SKM-1 treated with dmso at 0.1 percent for 144 hours (cell line): Measurements from ENCODE around the gene CCNJL.
"Not testable (repeated sequence)": the region's sequence is repeated elsewhere in the genome, so short reads cannot be mapped to it uniquely, and the experiment has no call there.

Source experiments
- DNase-seq: peaks from one replicate; lab custom pipeline; 2025; ENCODE audit not compliant: unreplicated experiment; lab: John Stamatoyannopoulos, UW

Gene CCNJL, protein sequence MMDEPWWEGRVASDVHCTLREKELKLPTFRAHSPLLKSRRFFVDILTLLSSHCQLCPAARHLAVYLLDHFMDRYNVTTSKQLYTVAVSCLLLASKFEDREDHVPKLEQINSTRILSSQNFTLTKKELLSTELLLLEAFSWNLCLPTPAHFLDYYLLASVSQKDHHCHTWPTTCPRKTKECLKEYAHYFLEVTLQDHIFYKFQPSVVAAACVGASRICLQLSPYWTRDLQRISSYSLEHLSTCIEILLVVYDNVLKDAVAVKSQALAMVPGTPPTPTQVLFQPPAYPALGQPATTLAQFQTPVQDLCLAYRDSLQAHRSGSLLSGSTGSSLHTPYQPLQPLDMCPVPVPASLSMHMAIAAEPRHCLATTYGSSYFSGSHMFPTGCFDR

DNA sequence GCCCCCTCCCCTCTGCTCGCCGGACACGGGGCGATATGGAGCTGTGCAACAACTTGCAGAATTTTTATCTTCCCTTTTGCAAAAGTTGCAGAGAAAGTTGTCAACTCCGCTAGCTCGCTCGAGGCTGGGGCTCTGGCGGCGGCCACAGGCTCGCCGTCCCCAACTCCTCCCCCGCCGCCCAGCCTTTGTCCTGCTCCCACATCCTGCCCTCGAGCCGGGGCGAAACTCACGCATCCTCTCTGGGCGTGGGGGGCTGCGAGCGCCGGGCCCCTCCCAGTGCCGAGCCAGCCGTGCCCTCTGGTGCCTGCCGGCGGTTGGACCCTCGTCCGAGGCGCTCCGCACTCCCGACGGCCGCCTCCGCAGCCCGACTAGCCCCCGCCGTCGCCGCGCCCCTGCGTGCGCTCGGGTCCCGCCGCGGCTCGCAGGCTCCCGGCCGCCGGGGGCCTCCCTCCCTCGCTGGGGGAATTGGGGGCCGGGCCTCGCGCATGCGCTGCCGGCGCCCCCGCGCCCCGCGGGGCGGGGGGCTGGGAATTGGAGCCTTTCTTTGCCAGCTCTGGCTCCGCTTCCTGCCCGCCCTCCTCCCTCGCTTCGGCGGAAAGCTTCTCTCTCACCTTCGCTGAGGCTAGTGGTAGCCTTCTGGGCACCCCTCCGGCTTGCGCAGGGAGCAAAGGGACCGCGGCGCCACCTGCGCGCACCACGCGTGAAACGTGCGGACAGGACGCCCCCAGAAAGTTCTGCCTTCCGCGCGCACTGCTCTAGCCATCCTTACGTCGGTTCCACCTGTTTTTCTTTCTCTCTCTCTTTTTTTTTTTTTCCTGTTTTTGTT lies at the start of gene CCNJL:
TSS of gene CCNJL (minus strand) at position 431 of the 826 bp plus-strand sequence. CDS start 641 bp downstream, outside the sequence.
- peak; percentile 27 for DNase-seq

DNA sequence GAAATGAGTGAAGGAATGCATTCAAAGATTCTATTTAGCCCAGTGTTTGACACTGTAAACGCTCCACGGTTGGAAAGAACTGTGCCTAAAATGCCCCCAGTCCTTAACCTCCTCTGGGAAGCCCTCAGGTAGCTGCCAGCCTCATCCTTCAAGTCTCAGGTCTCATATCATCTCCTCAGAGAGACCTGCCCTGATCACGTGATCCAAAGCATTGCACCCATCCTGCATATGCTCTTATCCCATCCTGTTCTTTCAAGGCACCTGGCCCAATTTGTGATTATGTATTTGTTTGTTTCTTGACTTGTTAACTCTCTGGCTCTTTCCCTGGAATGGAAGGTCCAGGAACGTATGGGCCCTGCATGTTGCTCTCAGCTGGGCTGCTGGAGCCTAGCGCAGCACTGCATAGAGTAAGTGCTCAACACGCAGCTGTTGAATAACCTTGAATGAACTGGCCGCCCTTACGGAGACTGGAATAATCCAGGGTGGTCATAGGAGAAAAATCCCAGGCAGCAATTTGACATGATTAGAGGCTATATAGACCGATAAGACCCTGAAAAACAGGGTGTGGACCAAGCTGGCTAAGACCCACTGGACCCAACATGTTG lies 49.4 kb upstream of the CCNJL start:
- no peak for DNase-seq

DNA sequence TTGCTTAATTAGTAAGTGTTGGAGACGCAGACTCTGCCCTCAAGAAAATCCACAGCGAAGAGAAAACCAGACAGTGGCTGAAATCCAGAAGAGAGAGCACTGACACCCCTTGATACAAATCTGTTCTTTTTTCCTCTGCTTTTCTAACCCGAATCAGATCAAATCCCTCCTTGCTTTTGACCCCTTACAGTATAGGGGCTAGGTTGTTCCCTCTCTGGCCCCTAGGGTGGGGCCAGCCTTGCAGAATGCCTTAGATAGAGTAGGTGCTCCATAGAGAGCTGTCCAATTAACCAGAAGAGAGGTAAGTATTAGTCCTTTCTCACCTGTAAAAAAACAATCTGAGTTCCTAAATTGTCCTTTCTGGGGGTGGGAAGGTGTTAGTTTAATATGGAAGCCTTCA lies 47.9 kb upstream of the CCNJL start:
- no peak for DNase-seq

DNA sequence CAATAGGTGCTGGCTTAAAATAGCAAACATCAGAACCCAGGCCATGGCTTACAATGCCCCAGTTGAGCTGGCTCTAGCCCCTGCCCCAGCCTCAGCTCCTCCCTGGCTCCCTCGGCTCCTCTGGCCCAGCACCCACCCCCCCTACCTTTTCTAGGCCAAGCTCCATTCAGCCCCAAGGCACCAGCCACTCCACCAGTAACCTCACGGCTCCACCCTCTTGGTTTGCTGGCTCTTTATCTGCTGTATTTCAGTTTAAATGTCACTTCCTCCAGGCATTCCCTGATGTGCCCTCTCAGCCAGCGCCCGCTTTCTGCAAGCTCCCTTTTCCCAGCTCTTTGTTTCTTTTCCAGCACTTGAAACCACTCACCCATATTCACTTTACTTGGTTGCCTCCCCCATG lies 47.5 kb upstream of the CCNJL start:
- DNase-seq, result no peak

DNA sequence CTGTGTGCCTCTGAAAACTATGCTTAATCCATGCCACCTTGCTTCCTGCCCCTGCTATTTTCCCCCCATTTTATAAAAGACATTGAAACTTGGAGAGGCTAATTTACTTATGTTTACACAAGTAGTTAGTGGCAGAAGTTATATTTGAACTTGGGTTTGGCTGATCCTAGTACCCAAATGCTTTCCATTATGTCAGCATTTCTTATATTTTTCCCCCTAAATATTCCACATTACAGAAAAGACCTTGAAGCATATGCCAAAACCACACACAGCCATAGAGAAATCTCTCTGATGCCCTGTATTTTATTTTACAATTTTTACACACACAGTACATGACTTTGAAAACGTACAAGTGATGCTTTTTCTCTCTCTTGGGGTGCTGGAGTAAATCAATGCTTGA lies 46.9 kb upstream of the CCNJL start:
- DNase-seq, result no peak

DNA sequence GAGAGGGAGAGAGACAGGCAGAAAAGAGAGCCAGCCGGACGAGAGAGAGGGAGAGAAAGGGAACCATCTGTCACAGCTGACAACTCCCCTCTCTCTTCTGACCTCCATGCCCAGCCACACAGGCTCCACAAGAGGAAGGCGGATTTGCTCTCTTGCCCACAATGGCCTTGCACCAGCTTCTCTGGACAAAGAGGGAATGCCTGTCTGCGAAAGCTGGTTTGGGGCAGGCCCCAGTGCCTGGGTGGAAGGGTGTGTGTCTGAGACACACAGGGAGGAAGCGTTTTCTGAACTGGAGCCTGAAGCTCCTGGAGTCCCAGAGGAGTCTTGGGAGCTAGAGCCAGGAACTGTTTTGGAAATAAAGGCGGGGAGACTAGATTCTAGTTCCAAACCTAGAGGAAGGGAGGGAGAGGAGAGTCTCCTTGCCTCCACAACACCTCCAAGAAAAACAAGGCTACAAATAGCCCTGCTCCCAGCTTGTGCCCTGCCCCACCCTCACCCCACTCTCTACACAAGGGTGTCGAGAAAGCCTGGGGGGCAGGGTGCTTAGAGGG lies 45.6 kb upstream of the CCNJL start:
- DNase-seq, result no peak

DNA sequence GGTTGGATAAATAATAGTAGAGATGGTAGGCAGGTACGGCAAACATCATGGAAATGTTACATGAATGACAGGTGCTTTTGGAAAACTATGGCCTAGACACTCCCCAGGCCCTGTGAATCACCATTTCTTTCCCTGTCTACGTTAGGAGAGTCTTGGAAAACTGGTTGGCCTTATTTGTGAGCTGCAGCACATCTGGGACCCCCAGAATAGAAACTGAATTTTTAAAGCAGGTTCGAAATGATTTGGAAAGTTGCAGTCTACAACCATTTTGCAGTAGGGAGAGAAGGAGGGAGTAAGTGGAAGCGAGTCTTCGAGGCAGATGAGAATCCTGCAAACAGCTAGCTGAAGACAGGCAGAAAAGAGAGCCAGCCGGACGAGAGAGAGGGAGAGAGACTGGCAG lies 45.0 kb upstream of the CCNJL start:
- no peak for DNase-seq

DNA sequence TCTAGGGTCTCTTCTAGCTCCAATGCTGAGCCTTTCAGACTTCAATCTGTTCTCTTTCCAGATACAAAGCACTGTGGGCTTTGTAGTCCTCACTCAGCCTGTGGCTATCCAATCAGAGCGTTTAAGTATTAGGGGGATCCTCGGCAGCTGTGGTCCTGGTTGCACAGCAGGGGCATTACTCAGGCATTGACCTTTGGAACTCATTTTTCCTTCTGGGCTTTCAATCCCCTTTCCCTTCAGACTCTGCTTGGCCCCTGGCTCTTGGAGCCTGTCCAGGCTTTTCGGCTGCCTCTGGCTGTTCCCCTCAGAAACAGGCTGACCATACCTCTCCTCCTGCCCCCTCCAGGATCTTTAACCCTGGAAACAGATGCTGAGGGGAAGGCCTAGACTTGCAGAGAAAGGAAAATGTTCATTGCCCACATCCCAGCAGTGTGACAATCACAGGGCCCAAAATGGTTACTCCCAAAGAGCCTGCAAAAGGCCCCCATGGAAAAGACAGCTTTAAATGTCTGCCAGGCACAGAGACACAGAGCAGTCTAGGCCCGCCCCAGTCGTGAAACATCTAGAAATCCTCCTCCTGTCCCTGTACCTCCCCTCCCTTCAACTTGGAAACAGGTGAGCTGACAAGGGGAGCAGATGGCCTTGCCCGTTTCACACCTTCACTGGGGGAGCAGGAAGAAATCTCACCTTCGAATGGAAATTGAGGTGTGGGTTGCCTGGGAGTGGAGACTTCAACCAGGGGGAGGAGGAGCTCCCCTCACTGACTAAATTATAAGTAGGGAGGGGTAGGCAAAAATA lies 44.4 kb upstream of the CCNJL start:
- no peak for DNase-seq

DNA sequence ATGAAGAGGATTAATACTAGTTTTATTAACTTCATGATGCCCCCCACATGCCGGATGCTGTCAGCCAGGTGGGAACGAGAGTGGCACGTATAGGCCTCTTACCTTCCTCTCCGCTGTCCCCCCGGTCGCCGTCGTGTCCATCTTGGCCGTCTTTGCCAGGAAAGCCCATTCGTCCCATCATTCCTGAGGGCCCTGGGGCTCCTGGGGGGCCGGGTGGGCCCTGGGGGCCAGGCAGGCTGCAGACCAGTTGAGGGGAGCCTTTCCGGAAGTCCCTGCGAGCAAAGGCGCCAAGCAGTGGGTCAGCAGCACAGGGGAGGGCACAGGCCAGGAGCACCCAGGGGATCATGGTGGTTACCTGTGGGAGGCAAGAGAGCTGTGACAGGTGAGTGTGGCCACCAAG lies 42.3 kb upstream of the CCNJL start:
- DNase-seq, result no peak

DNA sequence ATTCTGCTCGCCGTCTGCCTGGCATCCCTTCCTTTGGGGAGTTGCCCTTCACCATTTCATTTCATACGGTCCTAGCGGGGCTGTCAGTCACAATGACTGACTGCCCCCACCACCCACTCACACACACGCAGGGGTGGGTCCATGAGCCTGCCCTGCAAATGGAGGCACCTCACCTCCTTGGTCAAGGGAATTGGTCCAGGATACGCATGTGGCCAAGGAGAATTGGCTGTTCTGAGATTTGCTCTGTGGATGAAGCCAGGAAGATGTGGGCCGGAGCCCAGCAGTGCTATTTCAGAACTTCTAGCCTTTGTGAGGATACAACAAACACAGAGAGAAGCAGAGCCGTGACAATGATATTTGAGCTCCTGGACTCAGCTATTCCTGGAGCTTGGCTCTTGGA lies 41.0 kb upstream of the CCNJL start:
- DNase-seq, result no peak

DNA sequence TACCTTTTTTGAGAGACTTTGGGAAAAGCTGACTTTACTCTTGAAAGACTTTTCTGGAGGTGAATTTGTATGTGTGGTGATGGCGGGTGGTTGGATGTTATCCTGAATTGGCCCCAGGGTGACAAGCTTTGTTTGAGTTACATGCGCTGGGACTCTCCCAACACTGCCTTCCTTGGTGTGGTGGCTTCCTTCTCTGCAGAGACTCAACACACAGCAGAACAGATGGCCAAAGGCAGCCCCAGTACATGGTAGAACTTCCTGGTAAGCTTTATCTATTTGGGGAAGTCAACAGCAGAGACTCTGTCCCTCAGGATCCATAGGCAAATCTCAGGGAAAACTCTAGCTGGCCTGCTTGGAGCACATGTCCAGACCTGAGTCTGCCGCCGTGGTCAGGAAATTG lies 39.9 kb upstream of the CCNJL start:
- DNase-seq, result no peak

DNA sequence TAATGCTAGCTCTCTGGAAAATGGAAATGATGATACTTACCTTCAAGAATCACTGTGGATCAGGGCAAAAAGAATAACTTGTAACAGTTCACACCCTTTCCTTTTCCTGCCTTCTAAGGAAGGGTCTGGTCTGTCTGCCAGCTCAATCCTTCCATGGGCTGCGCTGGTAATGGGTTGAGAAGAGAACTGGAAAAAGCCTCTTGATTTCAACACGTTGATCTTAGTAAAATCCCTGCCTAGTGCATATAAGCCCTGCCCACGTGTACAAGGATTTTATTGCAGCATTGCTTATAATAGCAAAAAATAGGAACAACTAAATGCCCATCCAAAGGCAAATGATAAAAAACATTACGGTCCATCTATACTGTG lies 37.6 kb upstream of the CCNJL start:
- DNase-seq, result no peak

DNA sequence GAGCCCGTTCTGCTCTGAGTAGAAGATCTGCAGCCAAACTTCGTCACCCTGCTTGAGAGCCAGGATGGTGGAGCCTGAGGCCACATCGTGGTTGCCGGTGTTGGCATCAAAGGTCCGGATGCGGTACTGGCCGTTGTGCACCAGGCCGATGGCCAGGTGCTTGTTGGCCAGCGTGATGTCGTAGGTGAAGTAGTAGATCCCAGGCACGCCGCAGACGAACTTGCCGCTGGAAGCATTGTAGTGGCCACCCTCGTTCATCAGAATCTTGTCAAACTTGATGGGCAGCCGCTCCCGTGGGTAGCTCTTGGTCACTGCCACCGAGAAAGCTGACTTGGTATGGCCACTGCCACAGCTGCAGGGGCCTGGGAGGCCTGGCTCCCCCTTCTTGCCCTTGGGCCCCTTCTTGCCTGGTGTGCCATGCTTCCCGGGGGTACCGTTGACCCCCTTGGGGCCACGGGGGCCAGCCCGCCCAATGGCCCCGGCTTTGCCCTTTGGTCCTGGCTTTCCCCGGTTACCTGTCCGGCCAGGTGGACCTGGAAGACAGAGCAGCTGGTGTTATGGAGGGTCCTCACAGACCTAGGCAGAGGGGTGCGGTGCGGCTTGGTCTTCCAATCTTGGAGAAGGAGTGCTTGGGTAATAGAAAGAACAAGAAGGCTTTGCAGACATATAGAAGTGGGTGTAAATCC lies 37.0 kb upstream of the CCNJL start:
- DNase-seq, result no peak

DNA sequence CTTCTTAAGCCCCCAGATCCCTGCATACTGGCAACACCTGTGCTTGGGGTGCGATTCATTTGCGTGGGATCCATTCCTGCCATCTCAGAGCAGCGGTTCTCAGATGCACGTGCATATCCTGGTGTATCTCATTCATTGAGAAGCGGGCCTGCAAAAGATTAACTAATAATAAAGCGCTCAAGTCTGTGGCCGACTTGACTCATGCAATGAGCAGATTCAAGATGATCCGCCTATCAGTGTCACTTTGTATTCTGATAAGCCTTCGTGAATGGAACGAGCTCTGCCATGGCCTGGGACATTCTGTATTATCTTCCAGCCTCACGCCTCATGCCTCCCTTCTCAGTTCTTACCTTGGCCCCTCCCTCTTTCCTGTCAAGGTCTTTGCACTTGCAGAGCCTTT lies 35.7 kb upstream of the CCNJL start:
- DNase-seq, result no peak

DNA sequence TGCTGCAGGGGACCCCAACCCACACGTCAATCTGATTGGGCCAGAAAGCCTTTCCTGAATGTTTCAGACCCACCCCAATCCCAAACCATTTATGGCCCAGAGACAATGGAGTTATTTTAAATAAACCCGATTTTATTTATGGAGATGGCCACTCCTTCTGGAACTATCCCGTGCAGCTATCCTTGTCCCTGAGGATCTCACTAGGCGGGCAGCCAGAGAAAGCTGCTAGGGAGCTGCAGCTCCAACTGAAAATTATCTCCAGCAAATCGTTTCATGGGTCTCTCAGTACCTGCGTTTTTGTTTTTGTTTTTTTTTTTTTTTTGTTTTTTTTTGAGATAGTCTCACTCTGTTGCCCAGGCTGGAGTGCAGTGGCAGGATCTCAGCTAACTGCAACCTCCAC lies 35.1 kb upstream of the CCNJL start:
- DNase-seq, result no peak

DNA sequence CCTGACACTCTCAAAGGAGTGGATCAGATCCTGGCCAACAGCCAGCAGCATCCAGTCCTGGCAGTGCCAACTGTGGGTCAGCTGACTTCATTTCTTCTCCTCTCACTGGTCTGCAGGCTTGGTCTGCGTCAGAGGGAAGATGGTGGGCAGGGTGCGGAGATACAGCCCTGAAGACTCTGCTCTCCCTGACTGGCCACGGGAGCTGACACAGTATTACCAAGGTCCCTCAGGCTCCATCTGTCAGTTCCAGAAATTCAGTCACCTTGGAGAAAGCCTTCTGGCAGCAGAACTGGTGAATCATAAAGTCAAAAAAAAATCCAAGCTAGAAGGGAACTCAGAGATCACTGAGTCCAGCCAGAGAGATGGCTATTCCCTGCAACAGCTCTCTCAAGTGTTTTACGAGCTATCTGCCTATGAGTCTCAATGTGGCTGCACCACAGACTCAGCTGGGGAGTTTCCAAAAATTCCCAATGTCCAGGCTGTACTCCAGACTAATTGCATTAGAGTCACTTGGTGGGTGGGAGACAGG lies 30.1 kb upstream of the CCNJL start:
- DNase-seq, result no peak

DNA sequence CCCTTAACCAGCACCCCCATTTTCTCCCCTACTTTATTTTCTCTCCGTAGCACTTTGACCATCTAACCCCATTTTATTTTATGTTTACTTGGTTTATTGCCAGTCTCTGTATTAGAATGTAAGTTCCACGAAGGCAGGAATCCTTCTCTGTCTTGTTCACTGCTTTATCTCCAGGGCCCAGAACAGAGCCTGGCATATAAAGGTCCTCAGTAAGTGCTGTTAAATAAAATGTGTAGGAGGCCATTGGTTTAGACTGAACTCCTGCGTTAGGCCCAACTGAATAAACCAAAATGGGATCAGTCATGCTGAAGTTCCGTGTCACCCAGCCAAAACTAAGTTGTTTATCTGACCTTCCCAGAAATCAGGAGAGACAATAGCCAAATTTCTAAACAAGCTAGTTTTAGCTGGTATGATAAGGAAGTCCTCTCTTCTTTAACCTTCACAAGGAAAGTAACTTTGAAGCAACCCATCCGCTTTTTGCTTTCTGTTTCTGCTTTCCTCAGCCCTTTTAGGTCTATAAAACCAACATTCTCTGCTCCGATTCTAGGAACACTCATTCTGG lies 29.0 kb upstream of the CCNJL start:
- DNase-seq, result no peak

DNA sequence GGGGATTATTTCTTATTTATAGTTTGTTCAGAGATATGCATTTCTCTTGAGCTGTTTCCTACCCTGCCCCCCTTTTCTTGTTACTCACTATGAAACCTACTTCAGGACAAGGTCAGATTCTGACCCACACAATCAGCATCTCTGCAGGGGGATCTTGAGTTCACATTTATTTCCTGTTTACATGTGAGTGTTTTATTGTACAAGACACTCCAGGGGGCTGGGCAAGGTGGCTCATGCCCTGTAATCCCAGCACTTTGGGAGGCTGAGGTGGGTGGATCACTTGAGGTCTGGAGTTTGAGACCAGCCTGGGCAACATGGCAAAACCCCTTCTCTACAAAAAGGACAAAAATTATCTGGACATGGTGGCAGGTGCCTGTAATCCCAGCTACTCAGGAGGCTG lies 28.1 kb upstream of the CCNJL start:
- DNase-seq, result not testable (repeated sequence)

DNA sequence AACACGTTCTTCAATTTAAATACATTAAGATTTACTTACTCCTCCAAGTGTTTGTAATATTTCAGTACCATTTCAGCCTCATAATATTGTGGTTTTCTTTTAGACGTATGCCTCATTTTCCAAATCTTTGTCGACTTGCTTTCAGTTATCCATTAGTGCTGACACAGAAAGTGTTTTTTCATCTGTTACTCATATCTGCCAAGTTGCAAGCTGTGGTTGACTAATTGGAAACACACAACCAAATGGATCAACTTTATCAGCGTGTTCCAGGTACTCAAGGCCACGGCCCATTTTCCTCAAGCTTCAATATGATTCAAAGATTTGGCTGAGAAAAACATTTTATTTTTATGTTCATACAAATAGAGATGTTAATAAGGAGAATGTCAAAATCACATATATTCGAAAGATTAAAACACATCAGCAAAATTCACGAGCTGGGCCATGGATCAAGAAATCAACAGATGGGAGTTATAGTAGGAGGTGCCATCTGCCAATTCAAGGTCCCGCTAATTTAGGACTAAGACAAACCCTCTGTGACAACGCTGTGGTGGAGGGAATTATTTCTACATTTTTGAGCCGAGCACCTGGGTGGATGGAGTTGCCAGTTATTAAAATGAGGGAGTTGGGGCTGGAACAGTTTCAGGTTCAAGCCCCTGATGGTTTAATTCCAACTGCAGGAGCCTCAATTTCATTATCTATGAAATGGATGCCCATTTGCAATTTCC lies 27.2 kb upstream of the CCNJL start:
- DNase-seq, result no peak
